Right lobe of liver (tissue), 6 donors: ENCODE measurements around the gene TFDP3. TPM values are rescaled to one million over a fixed set of nuclear protein-coding genes. Genes with fewer than 3 reads are reported as not detected.

Experiments
- ATAC-seq, 4 donors: fragments of 200-7000 bp; cut with Tn5 transposase; one replicate each; pipeline ENCODE4 v1.9.1; 2020; ENCODE audit warnings: mild to moderate bottlenecking in 4 of 4, moderate library complexity in 4 of 4
- DNase-seq, 3 donors: peaks; one replicate each; pipeline ENCODE4 v3.0.0-alpha.2; 2020
- H3K27ac ChIP-seq, 3 donors: fragments of 200-600 bp; one replicate each; pipeline ENCODE4 v1.8.0; 2022
- H3K27me3 ChIP-seq, 2 donors: fragments of 200-600 bp; one replicate each; pipeline ENCODE4 v1.8.0; 2022
- H3K36me3 ChIP-seq, 4 donors: fragments of 200-600 bp; sonication (generic) in 1 of 4; one replicate each; pipeline versions ENCODE4 v1.5.1 to v1.8.0; 2017 to 2022; ENCODE audit warnings: control low read depth in 1 of 4
- H3K4me1 ChIP-seq, 4 donors: fragments of 200-600 bp; sonication (generic) in 1 of 4; one replicate each; pipeline versions ENCODE4 v1.5.1 to v1.8.0; 2017 to 2022; ENCODE audit warnings: control low read depth in 1 of 4
- H3K4me3 ChIP-seq, 3 donors: fragments of 200-600 bp; one replicate each; pipeline ENCODE4 v1.8.0; 2022
- H3K9me3 ChIP-seq, 4 donors: fragments of 200-600 bp; sonication (generic) in 1 of 4; one replicate each; pipeline versions ENCODE4 v1.5.1 to v1.8.0; 2017 to 2022; ENCODE audit warnings: control low read depth in 1 of 4
- CTCF ChIP-seq, 4 donors: fragments of 200-600 bp in 3 of 4; fragments of 450-650 bp in 1 of 4; IDR thresholded peaks; one replicate each; pipeline versions ENCODE4 v1.5.1 to v1.8.0; 2016 to 2022; ENCODE audit warnings: antibody characterized with exemption in 4 of 4, mild to moderate bottlenecking in 2 of 4
- POLR2A ChIP-seq: fragments of 450-650 bp; IDR thresholded peaks from one replicate; pipeline ENCODE4 v1.6.1; 2017; ENCODE audit warnings: antibody characterized with exemption, mild to moderate bottlenecking
- WGBS: methylation state at CpG from one replicate; pipeline ENCODE4 v1.1.6; 2018; ENCODE audit warnings: low coverage, low lambda C conversion rate; ENCODE audit not compliant: insufficient coverage; ENCODE audit errors: missing lambda C conversion rate; 5-methylcytosine and 5-hydroxymethylcytosine counted together
- intact Hi-C, 2 donors: fragments of 100-400 bp; cut with DNase I; formaldehyde crosslinking; loops; one replicate each; pipeline versions ENCODE4 v1.11.2 to v1.14.1; 2022
- total RNA-seq, 6 experiments: library from RNA; depleted of rRNA in 2 of 6; stranded (reverse); fragments of >200 nt in 2 of 6; fragmentation: NEBNext Ultra II Directional in 3 of 6; extraction: Animal tissue kit (Norgen Biotek cat#: 25700) in 3 of 6; gene quantifications; one replicate each; pipeline versions ENCODE4 v1.1.0 to v1.2.4, GENCODE V29; 2016 to 2023
- donor health status: DM: no; HTN: yes; CAD: no.
- donor health status: DM: no; HTN: no; CAD: no.
- donor health status: DM: no; HTN: no; CAD: no.
- donor health status: DM: no; HTN: yes; CAD: no.
- donor health status: DM: no; HTN: yes; CAD: no.

The TFDP3 gene
- total RNA-seq, 6 experiments from 2014 or later: not detected

- peaks cover 0 to 3% (median 0%) of the 10 kb centered on the region in 4 donors for H3K9me3 ChIP-seq
- no peaks in the 10 kb centered on the region for H3K27me3 ChIP-seq
- intact Hi-C loops: no loop called here
- no peaks in the 10 kb centered on the region for H3K4me1 ChIP-seq
- 66% methylated on average over 2 of the region's 2 CpGs for WGBS
- H3K27ac ChIP-seq: no peak overlapping the region
- ATAC-seq: no peak
- no peak for TF ChIP-seq CTCF (IDR thresholded peaks at IDR 0.05)
- no peak for TF ChIP-seq POLR2A
- DNase-seq: no peak
- H3K36me3 ChIP-seq: no peaks in the 10 kb centered on the region
- H3K4me3 ChIP-seq: no peak overlapping the region
Measured at GRCh38 chrX:133248177-133248576, 30.0 kb upstream of the TFDP3 start.

- DNase-seq: no peak
- H3K4me3 ChIP-seq: no peak overlapping the region
- H3K4me1 ChIP-seq: no peaks in the 10 kb centered on the region
- TF ChIP-seq CTCF (IDR thresholded peaks at IDR 0.05): no peak
- no peak for TF ChIP-seq POLR2A
- intact Hi-C loops: no loop called here
- no peaks in the 10 kb centered on the region for H3K36me3 ChIP-seq
- no peak for ATAC-seq
- no peak overlapping the region for H3K27ac ChIP-seq
- H3K9me3 ChIP-seq: peaks cover 0 to 3% (median 0%) of the 10 kb centered on the region in 4 donors
- no peaks in the 10 kb centered on the region for H3K27me3 ChIP-seq
Measured at GRCh38 chrX:133246921-133247320, 28.8 kb upstream of the TFDP3 start.

- H3K36me3 ChIP-seq: no peaks in the 10 kb centered on the region
- H3K9me3 ChIP-seq: no peaks in the 10 kb centered on the region
- no peak overlapping the region for H3K27ac ChIP-seq
- no peak for DNase-seq
- WGBS: 67% methylated on average over 3 of the region's 3 CpGs
- intact Hi-C loops: no loop called here
- no peak for TF ChIP-seq POLR2A
- no peak for TF ChIP-seq CTCF (IDR thresholded peaks at IDR 0.05)
- no peaks in the 10 kb centered on the region for H3K4me1 ChIP-seq
- H3K4me3 ChIP-seq: no peak overlapping the region
- ATAC-seq: no peak
- H3K27me3 ChIP-seq: no peaks in the 10 kb centered on the region
Measured at GRCh38 chrX:133235830-133236229, 17.7 kb upstream of the TFDP3 start.

GRCh38 chrX:133232331-133232730, 14.2 kb upstream of the TFDP3 start:
- ATAC-seq: no peak
- no peak for DNase-seq
- Histone ChIP-seq H3K4me3 (no peak overlapping the region), H3K9me3 (no peaks in the 10 kb centered on the region), H3K36me3 (no peaks in the 10 kb centered on the region), H3K27me3 (no peaks in the 10 kb centered on the region), H3K27ac (no peak overlapping the region), H3K4me1 (no peaks in the 10 kb centered on the region)
- intact Hi-C loops: no loop called here
- no peak for TF ChIP-seq POLR2A
- TF ChIP-seq CTCF (IDR thresholded peaks at IDR 0.05): no peak
- 46% methylated on average over 1 of the region's 1 CpG for WGBS

GRCh38 chrX:133229361-133229760, 11.2 kb upstream of the TFDP3 start:
- TF ChIP-seq POLR2A (no peak), CTCF (IDR thresholded peaks at IDR 0.05) (no peak)
- no peaks in the 10 kb centered on the region for H3K9me3 ChIP-seq
- DNase-seq (no peak), ATAC-seq (no peak)
- H3K4me3 ChIP-seq: no peak overlapping the region
- no peaks in the 10 kb centered on the region for H3K27me3 ChIP-seq
- intact Hi-C loops: no loop called here
- H3K4me1 ChIP-seq: no peaks in the 10 kb centered on the region
- 65% methylated on average over 4 of the region's 4 CpGs for WGBS
- H3K27ac ChIP-seq: no peak overlapping the region
- no peaks in the 10 kb centered on the region for H3K36me3 ChIP-seq
